DND-41 (cell line): ENCODE measurements around the gene EPS15.

Experiments used
- ATAC-seq: fragments of 200-7000 bp; cut with Tn5 transposase; 3 replicates; pipeline ENCODE4 v1.9.1; 2021; ENCODE audit warnings: low read depth; ENCODE audit not compliant: insufficient read depth
- DNase-seq: peaks from one replicate; pipeline ENCODE4 v3.0.0-alpha.2; 2020
- H2AFZ ChIP-seq: 2 replicates; pipeline ENCODE4 v1.6.0; 2012; ENCODE audit warnings: low read depth, low read length
- H3K27ac ChIP-seq: 2 replicates; pipeline ENCODE4 v1.5.1; 2012; ENCODE audit warnings: low read length, inconsistent platforms
- H3K27me3 ChIP-seq: fragments of 200-600 bp; sonication (generic); 2 replicates; pipeline ENCODE4 v1.6.0; 2012; ENCODE audit warnings: low read length, mild to moderate bottlenecking, inconsistent platforms; ENCODE audit not compliant: insufficient read depth, poor library complexity
- H3K36me3 ChIP-seq: 2 replicates; pipeline ENCODE4 v1.5.1; 2012; ENCODE audit warnings: low read length, inconsistent platforms; ENCODE audit not compliant: insufficient read depth
- H3K4me1 ChIP-seq: 2 replicates; pipeline ENCODE4 v1.5.1; 2012; ENCODE audit warnings: mild to moderate bottlenecking, low read length; ENCODE audit not compliant: insufficient read depth
- H3K4me2 ChIP-seq: 2 replicates; pipeline ENCODE4 v1.6.0; 2012; ENCODE audit warnings: mild to moderate bottlenecking, moderate library complexity, low read length, inconsistent platforms; ENCODE audit not compliant: insufficient read depth
- H3K4me3 ChIP-seq, 2 experiments: fragments of 200-600 bp in 1 of 2; shearing (Covaris generic) in 1 of 2; 2 replicates each; pipeline ENCODE4 v1.5.1; 2012 to 2016; ENCODE audit warnings: inconsistent platforms in 2 of 2, low read length in 2 of 2, mild to moderate bottlenecking in 2 of 2, low read depth in 1 of 2, moderate library complexity in 1 of 2
- H3K79me2 ChIP-seq: 2 replicates; pipeline ENCODE4 v1.6.0; 2012; ENCODE audit warnings: low read length, inconsistent platforms; ENCODE audit not compliant: insufficient read depth
- H3K9ac ChIP-seq: 2 replicates; pipeline ENCODE4 v1.6.0; 2012; ENCODE audit warnings: low read depth, mild to moderate bottlenecking, inconsistent platforms, low read length, moderate library complexity
- H3K9me3 ChIP-seq: 2 replicates; pipeline ENCODE4 v1.5.1; 2012; ENCODE audit warnings: low read length, moderate library complexity, mild to moderate bottlenecking, inconsistent platforms; ENCODE audit not compliant: insufficient read depth, severe bottlenecking
- H4K20me1 ChIP-seq: 2 replicates; pipeline ENCODE4 v1.6.0; 2012; ENCODE audit warnings: low read length; ENCODE audit not compliant: insufficient read depth
- EZH2 ChIP-seq: IDR thresholded peaks from 3 replicates; pipeline ENCODE4 v1.6.1; 2012; ENCODE audit warnings: borderline replicate concordance, low read depth, mild to moderate bottlenecking, moderate library complexity, low read length, inconsistent platforms; ENCODE audit not compliant: severe bottlenecking
- TF ChIP-seq, protein P1 (sequence below): IDR thresholded peaks from 2 replicates; pipeline ENCODE4 v1.5.1; 2012; ENCODE audit warnings: borderline replicate concordance, low read length, moderate library complexity, mild to moderate bottlenecking; ENCODE audit not compliant: poor library complexity, severe bottlenecking; ENCODE audit errors: extremely low read depth

Gene EPS15

GRCh38 chr1:51515982-51516648, 3.0 kb downstream of the EPS15 start:
- peaks cover 3% of the 10 kb centered on the region for H3K27me3 ChIP-seq
- H3K4me1 ChIP-seq, result peaks cover 35% of the 10 kb centered on the region
- H3K9ac ChIP-seq, result no peak overlapping the region
- 0 out of 2 replicates have a peak overlapping the region, but pooled peaks have one; percentile 98 for H3K4me2 ChIP-seq
- no peak for ATAC-seq
- no peak for DNase-seq
- H4K20me1 ChIP-seq, result peaks cover 3% of the 10 kb centered on the region; the same call in 1 of the 2 replicates
- H3K36me3 ChIP-seq, result no peaks in the 10 kb centered on the region
- H2AFZ ChIP-seq, result no peak overlapping the region
- no peak overlapping the region for H3K27ac ChIP-seq
- no peak overlapping the region for H3K4me3 ChIP-seq
- TF ChIP-seq, protein P1, sequence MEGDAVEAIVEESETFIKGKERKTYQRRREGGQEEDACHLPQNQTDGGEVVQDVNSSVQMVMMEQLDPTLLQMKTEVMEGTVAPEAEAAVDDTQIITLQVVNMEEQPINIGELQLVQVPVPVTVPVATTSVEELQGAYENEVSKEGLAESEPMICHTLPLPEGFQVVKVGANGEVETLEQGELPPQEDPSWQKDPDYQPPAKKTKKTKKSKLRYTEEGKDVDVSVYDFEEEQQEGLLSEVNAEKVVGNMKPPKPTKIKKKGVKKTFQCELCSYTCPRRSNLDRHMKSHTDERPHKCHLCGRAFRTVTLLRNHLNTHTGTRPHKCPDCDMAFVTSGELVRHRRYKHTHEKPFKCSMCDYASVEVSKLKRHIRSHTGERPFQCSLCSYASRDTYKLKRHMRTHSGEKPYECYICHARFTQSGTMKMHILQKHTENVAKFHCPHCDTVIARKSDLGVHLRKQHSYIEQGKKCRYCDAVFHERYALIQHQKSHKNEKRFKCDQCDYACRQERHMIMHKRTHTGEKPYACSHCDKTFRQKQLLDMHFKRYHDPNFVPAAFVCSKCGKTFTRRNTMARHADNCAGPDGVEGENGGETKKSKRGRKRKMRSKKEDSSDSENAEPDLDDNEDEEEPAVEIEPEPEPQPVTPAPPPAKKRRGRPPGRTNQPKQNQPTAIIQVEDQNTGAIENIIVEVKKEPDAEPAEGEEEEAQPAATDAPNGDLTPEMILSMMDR, result no peak
- no peak for TF ChIP-seq EZH2
- no peaks in the 10 kb centered on the region for H3K9me3 ChIP-seq
- H3K79me2 ChIP-seq, result peaks cover 70% of the 10 kb centered on the region

DNA sequence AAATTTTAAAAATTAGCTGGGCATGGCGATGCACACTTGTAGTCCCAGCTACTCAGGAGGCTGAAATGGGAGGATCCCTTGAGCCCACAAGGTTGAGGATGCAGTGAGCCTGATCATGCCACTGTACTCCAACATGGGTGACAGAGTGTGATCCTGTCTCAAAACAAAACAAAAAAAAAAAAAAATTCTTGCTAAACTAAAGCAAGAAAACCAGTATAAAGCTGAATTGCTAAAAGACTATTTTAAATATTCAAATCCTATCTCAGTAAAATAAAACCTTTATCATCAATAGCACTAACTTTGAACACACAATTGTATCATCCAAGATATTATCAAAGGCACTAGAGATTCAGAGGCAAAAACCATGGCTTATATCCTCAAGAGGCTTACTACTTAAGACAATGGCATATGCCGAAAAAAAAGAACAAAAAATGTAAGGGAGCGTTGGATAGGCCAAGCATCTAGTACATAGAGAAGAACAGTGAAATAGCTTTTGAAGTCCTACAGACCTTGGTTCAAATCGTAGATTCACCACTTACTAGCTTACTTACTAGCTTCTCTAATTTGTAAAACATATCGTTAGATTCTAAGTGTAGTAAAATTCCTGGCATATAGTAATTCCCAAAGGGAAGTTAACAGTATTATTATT, 3.6 kb downstream of the EPS15 start:
- Histone ChIP-seq H4K20me1 (peaks cover 3% of the 10 kb centered on the region; the same call in 1 of the 2 replicates), H3K27me3 (peaks cover 3% of the 10 kb centered on the region), H3K9me3 (no peaks in the 10 kb centered on the region), H3K79me2 (peaks cover 73% of the 10 kb centered on the region), H2AFZ (no peak overlapping the region), H3K4me1 (peaks cover 35% of the 10 kb centered on the region), H3K4me3 (no peak overlapping the region), H3K4me2 (peak overlapping the region; percentile 21; the same call in 1 of the 2 replicates), H3K36me3 (no peaks in the 10 kb centered on the region), H3K9ac (no peak overlapping the region), H3K27ac (no peak overlapping the region)
- TF ChIP-seq, protein P1, result no peak
- no peak for TF ChIP-seq EZH2
- ATAC-seq (no peak), DNase-seq (no peak)

DNA sequence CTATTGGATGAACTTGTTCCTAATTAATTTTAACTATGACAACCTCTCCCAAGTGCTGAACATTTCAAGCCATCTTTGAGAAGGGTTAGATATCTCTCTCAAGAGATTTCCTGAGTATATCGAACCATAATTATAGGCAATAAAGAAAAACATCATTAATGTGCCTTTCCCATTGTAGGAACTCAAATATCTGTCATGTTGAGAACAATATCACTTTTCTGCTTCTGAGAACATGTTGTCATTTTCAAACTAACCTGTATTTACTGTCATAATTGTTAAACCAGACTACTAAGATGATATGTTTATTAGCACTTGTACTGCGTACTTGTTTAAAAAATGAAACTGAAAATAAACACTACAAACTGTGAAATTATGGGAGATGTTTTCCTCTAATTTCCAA, 4.3 kb downstream of the EPS15 start:
- DNase-seq (no peak), ATAC-seq (no peak)
- no peak overlapping the region for H3K4me2 ChIP-seq
- H3K9me3 ChIP-seq, result no peaks in the 10 kb centered on the region
- no peak overlapping the region for H3K27ac ChIP-seq
- peaks cover 80% of the 10 kb centered on the region for H3K79me2 ChIP-seq
- H3K4me3 ChIP-seq, result no peak overlapping the region
- no peak overlapping the region for H2AFZ ChIP-seq
- H3K9ac ChIP-seq, result no peak overlapping the region
- no peaks in the 10 kb centered on the region for H3K36me3 ChIP-seq
- TF ChIP-seq, protein P1, result no peak
- H3K4me1 ChIP-seq, result peaks cover 35% of the 10 kb centered on the region
- H4K20me1 ChIP-seq, result peaks cover 3% of the 10 kb centered on the region; the same call in 1 of the 2 replicates
- peaks cover 1% of the 10 kb centered on the region for H3K27me3 ChIP-seq
